Measurements from ENCODE around the gene ZNF485. TPM values are rescaled to one million over a fixed set of nuclear protein-coding genes. Genes with fewer than 3 reads are reported as not detected.
"Not testable (repeated sequence)": the region's sequence is repeated elsewhere in the genome, so short reads cannot be mapped to it uniquely, and the experiment has no call there.

Gene ZNF485
- total and polyA plus RNA-seq, 2 donors (not counting 1 experiment from before 2014, with no cell fraction given), result 4.8 to 8.4 TPM

DNA sequence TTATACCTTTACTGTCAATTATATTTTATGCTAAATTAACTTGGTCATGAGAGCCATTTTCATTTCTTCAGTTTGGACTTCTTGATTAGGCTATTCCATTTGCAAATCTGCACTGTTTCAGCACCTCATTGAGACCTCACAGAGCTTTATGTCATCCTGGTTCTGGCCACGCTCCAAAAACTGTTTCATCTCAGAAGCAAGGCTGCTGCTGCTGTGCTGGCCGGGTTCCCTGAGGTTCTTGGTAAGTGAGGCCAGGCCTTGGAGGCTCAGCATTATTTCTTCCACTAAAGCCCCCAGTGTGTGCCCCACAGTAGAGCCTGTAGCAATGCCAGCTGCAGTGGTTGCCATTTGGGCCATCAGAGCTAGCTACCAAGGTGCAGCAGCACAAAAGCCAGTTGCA, 7.8 kb upstream of the ZNF485 start:
- Histone ChIP-seq H3K36me3 (replicated peaks in 1 of 2; ENCODE audit: control extremely low read depth in 1 of 2, control insufficient read depth in 1 of 2, extremely low read depth in 1 of 2, insufficient read depth in 2 of 2, low read length in 1 of 2) (no peaks in the 10 kb centered on the region), H4K20me1 (ENCODE audit: control insufficient read depth, insufficient read depth, low read length, poor library complexity, severe bottlenecking) (no peaks in the 10 kb centered on the region), H3K4me1 (ENCODE audit: control insufficient read depth in 2 of 2, insufficient read depth in 2 of 2, low read length in 2 of 2) (peaks cover 14 to 20% of the 10 kb centered on the region in 2 donors), H3K27me3 (replicated peaks in 1 of 4; ENCODE audit: control extremely low read depth in 1 of 4, control insufficient read depth in 3 of 4, insufficient read depth in 4 of 4, low read length in 3 of 4) (no peaks in the 10 kb centered on the region), H3K79me2 (ENCODE audit: control insufficient read depth, insufficient read depth, low read length) (no peaks in the 10 kb centered on the region), H3K27ac (ENCODE audit: low read length in 2 of 2) (no peak overlapping the region), H3K4me3 (ENCODE audit: control extremely low read depth in 1 of 5, extremely low read depth in 1 of 5, insufficient read depth in 1 of 5, low read depth in 2 of 5, low read length in 4 of 5) (no peak overlapping the region), H3K4me2 (replicated peaks; ENCODE audit: low read depth, low read length, poor library complexity, severe bottlenecking) (no peak overlapping the region), H2AFZ (ENCODE audit: insufficient read depth, low read depth, low read length, poor library complexity, severe bottlenecking) (no peak overlapping the region), H3K9ac (ENCODE audit: low read length) (no peak overlapping the region), H3K9me3 (ENCODE audit: control extremely low read depth in 1 of 3, control insufficient read depth in 2 of 3, insufficient read depth in 1 of 3, low read length in 2 of 3) (peaks cover 0 to 6% (median 0%) of the 10 kb centered on the region in 3 donors)
- POLR2A ChIA-PET, result interaction anchor here (0.7 kb wide), 1 partner anchor 8 kb away, joined by 6 read pairs; no protein-coding TSS in a partner anchor
- peaks cover 4% of the 10 kb centered on the region for H3K27me3 Mint-ChIP-seq
- H3K4me1 Mint-ChIP-seq, result peaks cover 26% of the 10 kb centered on the region
- DNase-seq (no peak), ATAC-seq (ENCODE audit: low read depth) (no peak)
- no peak overlapping the region for H3K27ac Mint-ChIP-seq
- WGBS (ENCODE audit: insufficient coverage), result 80% methylated on average over 2 of the region's 2 CpGs
- H3K4me3 Mint-ChIP-seq, result no peak overlapping the region
- intact Hi-C loops (cut with micrococcal nuclease), result no loop called here
- H3K9me3 Mint-ChIP-seq (ENCODE audit: insufficient read depth), result peaks cover 2% of the 10 kb centered on the region
- TF ChIP-seq, protein P1, sequence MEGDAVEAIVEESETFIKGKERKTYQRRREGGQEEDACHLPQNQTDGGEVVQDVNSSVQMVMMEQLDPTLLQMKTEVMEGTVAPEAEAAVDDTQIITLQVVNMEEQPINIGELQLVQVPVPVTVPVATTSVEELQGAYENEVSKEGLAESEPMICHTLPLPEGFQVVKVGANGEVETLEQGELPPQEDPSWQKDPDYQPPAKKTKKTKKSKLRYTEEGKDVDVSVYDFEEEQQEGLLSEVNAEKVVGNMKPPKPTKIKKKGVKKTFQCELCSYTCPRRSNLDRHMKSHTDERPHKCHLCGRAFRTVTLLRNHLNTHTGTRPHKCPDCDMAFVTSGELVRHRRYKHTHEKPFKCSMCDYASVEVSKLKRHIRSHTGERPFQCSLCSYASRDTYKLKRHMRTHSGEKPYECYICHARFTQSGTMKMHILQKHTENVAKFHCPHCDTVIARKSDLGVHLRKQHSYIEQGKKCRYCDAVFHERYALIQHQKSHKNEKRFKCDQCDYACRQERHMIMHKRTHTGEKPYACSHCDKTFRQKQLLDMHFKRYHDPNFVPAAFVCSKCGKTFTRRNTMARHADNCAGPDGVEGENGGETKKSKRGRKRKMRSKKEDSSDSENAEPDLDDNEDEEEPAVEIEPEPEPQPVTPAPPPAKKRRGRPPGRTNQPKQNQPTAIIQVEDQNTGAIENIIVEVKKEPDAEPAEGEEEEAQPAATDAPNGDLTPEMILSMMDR (IDR thresholded peaks at IDR 0.05), result no peak
- TF ChIP-seq EZH2 (IDR thresholded peaks at IDR 0.05; ENCODE audit: borderline replicate concordance, insufficient read depth, low read depth, low read length, poor library complexity, severe bottlenecking), result no peak
- CTCF ChIA-PET, result no interaction called here

DNA sequence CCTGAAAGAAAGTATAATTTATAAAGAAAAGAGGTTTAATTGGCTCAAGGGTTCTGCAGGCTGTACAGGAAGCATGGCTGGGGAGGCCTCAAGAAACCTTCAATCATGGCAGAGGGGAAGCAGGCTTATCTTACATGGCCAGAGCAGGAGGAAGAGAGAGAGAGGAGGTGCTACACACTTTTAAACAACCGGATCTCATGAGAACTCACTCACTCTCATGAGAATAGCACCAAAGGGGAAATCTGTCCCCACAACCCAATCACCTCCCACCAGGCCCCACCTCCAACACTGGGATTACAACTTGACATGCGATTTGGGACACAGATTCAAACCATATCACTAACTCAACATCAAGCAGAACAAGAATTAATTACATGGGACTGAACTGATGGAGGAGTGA, 6.9 kb upstream of the ZNF485 start:
- H3K27me3 Mint-ChIP-seq, result peaks cover 4% of the 10 kb centered on the region
- WGBS (ENCODE audit: insufficient coverage), result no CpG with 5 or more reads among the region's 2 CpGs
- peaks cover 2% of the 10 kb centered on the region for H3K9me3 Mint-ChIP-seq (ENCODE audit: insufficient read depth)
- DNase-seq (no peak), ATAC-seq (ENCODE audit: low read depth) (no peak)
- H3K27me3 ChIP-seq (replicated peaks in 1 of 4; ENCODE audit: control extremely low read depth in 1 of 4, control insufficient read depth in 3 of 4, insufficient read depth in 4 of 4, low read length in 3 of 4), result no peaks in the 10 kb centered on the region
- no peaks in the 10 kb centered on the region for H3K79me2 ChIP-seq (ENCODE audit: control insufficient read depth, insufficient read depth, low read length)
- ChIA-PET CTCF (no interaction called here), POLR2A (no interaction called here)
- H3K4me3 ChIP-seq (ENCODE audit: control extremely low read depth in 1 of 5, extremely low read depth in 1 of 5, insufficient read depth in 1 of 5, low read depth in 2 of 5, low read length in 4 of 5), result no peak overlapping the region
- peaks cover 22% of the 10 kb centered on the region for H3K4me1 Mint-ChIP-seq
- intact Hi-C loops (cut with micrococcal nuclease), result no loop called here
- H3K9me3 ChIP-seq (ENCODE audit: control extremely low read depth in 1 of 3, control insufficient read depth in 2 of 3, insufficient read depth in 1 of 3, low read length in 2 of 3), result peaks cover 0 to 6% (median 0%) of the 10 kb centered on the region in 3 donors
- H3K9ac ChIP-seq (ENCODE audit: low read length), result no peak overlapping the region
- no peaks in the 10 kb centered on the region for H4K20me1 ChIP-seq (ENCODE audit: control insufficient read depth, insufficient read depth, low read length, poor library complexity, severe bottlenecking)
- no peak overlapping the region for H3K4me3 Mint-ChIP-seq
- no peak overlapping the region for H2AFZ ChIP-seq (ENCODE audit: insufficient read depth, low read depth, low read length, poor library complexity, severe bottlenecking)
- peaks cover 14 to 20% of the 10 kb centered on the region in 2 donors for H3K4me1 ChIP-seq (ENCODE audit: control insufficient read depth in 2 of 2, insufficient read depth in 2 of 2, low read length in 2 of 2)
- H3K27ac ChIP-seq (ENCODE audit: low read length in 2 of 2), result no peak overlapping the region
- TF ChIP-seq, protein P1 (IDR thresholded peaks at IDR 0.05), result no peak
- no peak for TF ChIP-seq EZH2 (IDR thresholded peaks at IDR 0.05; ENCODE audit: borderline replicate concordance, insufficient read depth, low read depth, low read length, poor library complexity, severe bottlenecking)
- no peak overlapping the region for H3K27ac Mint-ChIP-seq
- H3K36me3 ChIP-seq (replicated peaks in 1 of 2; ENCODE audit: control extremely low read depth in 1 of 2, control insufficient read depth in 1 of 2, extremely low read depth in 1 of 2, insufficient read depth in 2 of 2, low read length in 1 of 2), result no peaks in the 10 kb centered on the region
- no peak overlapping the region for H3K4me2 ChIP-seq (replicated peaks; ENCODE audit: low read depth, low read length, poor library complexity, severe bottlenecking)

DNA sequence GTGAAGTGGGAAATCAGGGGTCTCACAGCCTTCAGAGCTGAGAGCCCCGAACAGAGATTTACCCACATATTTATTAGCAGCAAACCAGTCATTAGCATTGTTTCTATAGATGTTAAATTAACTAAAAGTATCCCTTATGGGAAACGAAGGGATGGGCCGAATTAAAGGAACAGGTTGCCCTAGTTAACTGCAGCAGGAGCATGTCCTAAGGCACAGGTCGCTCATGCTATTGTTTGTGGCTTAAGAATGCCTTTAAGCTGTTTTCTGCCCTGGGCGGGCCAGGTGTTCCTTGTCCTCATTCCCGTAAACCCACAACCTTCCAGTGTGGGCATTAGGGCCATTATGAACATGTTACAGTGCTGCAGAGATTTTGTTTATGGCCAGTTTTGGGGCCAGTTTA, 4.7 kb upstream of the ZNF485 start:
- CTCF ChIA-PET; H3K4me1 Mint-ChIP-seq; H3K9me3 ChIP-seq (ENCODE audit: control extremely low read depth in 1 of 3, control insufficient read depth in 2 of 3, insufficient read depth in 1 of 3, low read length in 2 of 3); intact Hi-C loops (cut with micrococcal nuclease); H2AFZ ChIP-seq (ENCODE audit: insufficient read depth, low read depth, low read length, poor library complexity, severe bottlenecking); H3K4me3 Mint-ChIP-seq; H3K27me3 Mint-ChIP-seq; POLR2A ChIA-PET; H3K27ac Mint-ChIP-seq; H3K27ac ChIP-seq (ENCODE audit: low read length in 2 of 2); DNase-seq; ATAC-seq (ENCODE audit: low read depth); H3K9ac ChIP-seq (ENCODE audit: low read length); H3K4me1 ChIP-seq (ENCODE audit: control insufficient read depth in 2 of 2, insufficient read depth in 2 of 2, low read length in 2 of 2); H3K9me3 Mint-ChIP-seq (ENCODE audit: insufficient read depth); H3K4me2 ChIP-seq (replicated peaks; ENCODE audit: low read depth, low read length, poor library complexity, severe bottlenecking); H4K20me1 ChIP-seq (ENCODE audit: control insufficient read depth, insufficient read depth, low read length, poor library complexity, severe bottlenecking); H3K27me3 ChIP-seq (replicated peaks in 1 of 4; ENCODE audit: control extremely low read depth in 1 of 4, control insufficient read depth in 3 of 4, insufficient read depth in 4 of 4, low read length in 3 of 4); H3K36me3 ChIP-seq (replicated peaks in 1 of 2; ENCODE audit: control extremely low read depth in 1 of 2, control insufficient read depth in 1 of 2, extremely low read depth in 1 of 2, insufficient read depth in 2 of 2, low read length in 1 of 2); H3K4me3 ChIP-seq (ENCODE audit: control extremely low read depth in 1 of 5, extremely low read depth in 1 of 5, insufficient read depth in 1 of 5, low read depth in 2 of 5, low read length in 4 of 5): not testable (repeated sequence)
- 80% methylated on average over 2 of the region's 6 CpGs for WGBS (ENCODE audit: insufficient coverage)
- peaks cover 11% of the 10 kb centered on the region for H3K79me2 ChIP-seq (ENCODE audit: control insufficient read depth, insufficient read depth, low read length)

Measured in B cell (primary cell).